Omental fat pad (tissue), 4 donors: ENCODE measurements around the gene ARID3A. TPM values are rescaled to one million over a fixed set of nuclear protein-coding genes. Genes with fewer than 3 reads are reported as not detected.

Experiments
- ATAC-seq: fragments of 150-250 bp; one replicate; pipeline ENCODE4 v1.9.1; 2016; ENCODE audit warnings: mild to moderate bottlenecking, moderate library complexity; ENCODE audit not compliant: low FRiP score
- DNase-seq: peaks from one replicate; pipeline ENCODE4 v3.0.0-alpha.2; 2019; ENCODE audit warnings: low spot score
- CTCF ChIP-seq, 3 donors: fragments of 450-650 bp; IDR thresholded peaks; one replicate each; pipeline ENCODE4 v1.5.1; 2016 to 2017; ENCODE audit warnings: antibody characterized with exemption in 3 of 3, mild to moderate bottlenecking in 3 of 3, moderate library complexity in 2 of 3
- total RNA-seq, 4 donors: library from RNA; depleted of rRNA; stranded (reverse); fragments of >200 nt; gene quantifications; one replicate each; pipeline ENCODE4 v1.1.0, GENCODE V29; 2016

Gene ARID3A
- total RNA-seq, 4 donors from 2014 or later: 3.7 to 15.1 (median 7.7) TPM

DNA sequence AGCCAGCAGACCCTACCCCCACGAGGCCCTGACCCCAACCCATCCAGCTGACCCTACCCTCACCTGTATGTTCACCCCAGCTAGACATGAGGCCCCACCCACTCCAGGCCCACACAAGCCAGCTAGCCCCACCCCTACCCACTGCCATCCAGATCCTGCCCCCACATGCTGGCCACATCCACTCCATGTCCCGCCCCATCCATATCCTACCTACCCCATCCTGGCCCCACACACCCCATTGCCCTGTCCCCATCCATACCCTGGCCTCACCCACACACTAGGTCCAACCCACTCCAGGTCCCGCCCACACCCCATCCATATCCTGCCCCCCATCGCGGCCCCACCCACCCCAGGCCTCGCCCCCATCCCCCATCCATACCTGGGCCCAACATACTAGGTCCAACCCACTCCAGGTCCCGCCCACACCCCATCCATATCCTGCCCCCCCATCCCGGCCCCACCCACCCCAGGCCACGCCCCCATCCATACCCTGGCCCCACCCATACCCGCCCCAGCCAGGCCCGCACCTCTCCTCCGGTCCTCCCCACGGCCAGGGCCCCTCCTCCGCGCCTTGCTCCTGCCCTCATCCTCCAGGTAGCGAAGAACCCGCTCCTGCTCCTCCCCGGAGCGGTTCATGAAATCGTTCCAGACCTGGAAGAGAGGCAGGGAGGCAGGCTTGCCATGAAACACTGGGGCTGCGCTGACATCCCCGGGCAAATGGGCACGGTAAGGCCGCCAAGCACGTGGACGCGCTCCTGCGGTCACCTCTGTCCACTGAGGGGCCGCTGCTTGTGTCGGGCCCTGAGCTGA is 25.3 kb upstream of the ARID3A start:
- no peak for DNase-seq
- no peak for TF ChIP-seq CTCF (IDR thresholded peaks at IDR 0.05)
- peak; percentile 2 for ATAC-seq

DNA sequence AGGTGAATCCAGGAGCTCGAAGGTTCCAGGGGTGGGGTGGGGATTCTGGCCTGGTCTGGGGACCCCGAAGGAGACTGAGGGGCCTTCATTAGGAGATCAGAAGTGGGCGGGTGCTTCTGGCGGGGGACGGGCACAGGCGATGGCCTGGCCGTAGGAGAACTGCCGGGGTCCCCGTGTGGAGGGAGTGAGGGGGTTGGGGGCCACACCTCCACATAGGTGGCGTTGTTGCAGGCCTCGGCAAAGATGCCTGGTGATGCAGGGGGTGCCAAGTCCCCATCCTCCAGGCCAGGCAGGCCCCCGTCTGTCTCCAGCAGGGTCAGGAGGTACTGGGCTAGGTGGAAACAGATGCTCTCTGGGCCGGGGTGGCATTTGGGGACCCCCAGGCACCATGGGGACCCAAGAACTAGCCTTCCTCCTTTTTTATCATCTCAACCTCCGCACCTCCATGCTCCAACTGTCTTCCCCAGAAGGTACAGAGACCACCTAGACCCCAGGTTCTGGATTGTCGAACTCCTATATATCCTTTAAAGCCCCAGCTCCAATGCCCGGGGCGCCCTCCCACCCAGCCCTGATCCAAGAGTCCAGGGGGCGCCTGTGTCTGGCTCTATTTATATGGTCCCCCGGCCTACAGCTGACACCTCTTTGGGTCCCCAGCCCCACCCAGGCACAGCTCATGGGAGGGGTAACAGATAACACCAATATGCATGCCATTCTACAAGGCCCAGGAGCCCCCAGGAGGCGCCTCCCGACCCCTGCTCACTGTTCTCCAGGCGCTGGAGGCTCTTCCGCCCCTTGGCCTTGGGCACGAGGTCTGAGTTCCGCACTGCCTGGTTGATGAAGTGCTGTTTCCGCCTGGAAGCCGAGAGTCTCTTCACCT is 24.4 kb upstream of the ARID3A start:
- ATAC-seq: no peak
- TF ChIP-seq CTCF (IDR thresholded peaks at IDR 0.05): no peak

GRCh38 chr19:902093-902370 is 23.8 kb upstream of the ARID3A start:
- DNase-seq: no peak
- ATAC-seq: no peak
- no peak for TF ChIP-seq CTCF (IDR thresholded peaks at IDR 0.05)

More for the DNA sequence above, 24.4 kb upstream of the ARID3A start:
- no peak for DNase-seq

DNA sequence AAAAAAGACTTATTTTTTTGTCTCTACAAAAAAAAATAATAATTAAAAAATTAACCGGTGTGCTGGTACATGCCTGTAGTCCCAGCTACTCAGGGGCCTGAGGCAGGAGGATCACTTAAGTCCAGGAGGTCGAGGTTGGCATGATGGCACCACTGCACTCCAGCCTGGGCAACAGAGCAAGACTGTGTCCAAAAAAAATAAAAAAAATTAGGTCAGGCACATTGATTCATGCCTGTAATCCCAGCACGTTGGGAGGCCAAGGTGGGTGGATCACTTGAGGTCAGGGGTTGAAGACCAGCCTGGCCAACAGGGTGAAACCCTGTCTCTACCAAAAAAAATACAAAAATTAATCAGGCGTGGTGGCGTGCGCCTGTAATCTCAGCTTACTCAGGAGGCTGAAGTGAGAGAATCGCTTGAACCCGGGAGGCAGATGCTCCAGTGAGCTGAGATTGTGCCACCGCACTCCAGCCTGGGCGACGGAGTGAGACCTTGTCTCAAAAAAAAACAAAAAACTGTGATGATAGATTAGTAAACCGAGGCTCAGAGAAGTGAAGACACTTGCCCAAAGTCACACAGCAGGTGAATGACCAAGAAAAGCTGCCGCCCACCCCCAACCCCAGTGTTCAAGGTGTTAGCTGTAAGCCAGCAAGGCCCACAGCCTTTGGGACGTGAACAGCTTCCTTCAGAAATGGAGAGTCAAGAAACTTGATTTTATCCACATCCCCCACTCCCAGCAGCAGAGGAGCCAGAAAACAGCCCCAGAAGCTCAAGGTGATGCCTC is 23.2 kb upstream of the ARID3A start:
- no peak for ATAC-seq
- no peak for TF ChIP-seq CTCF (IDR thresholded peaks at IDR 0.05)
- DNase-seq: no peak

- no peak for ATAC-seq
- no peak for TF ChIP-seq CTCF (IDR thresholded peaks at IDR 0.05)
- no peak for DNase-seq
These were observed 22.5 kb upstream of the ARID3A start for GRCh38 chr19:903266-903797.

DNA sequence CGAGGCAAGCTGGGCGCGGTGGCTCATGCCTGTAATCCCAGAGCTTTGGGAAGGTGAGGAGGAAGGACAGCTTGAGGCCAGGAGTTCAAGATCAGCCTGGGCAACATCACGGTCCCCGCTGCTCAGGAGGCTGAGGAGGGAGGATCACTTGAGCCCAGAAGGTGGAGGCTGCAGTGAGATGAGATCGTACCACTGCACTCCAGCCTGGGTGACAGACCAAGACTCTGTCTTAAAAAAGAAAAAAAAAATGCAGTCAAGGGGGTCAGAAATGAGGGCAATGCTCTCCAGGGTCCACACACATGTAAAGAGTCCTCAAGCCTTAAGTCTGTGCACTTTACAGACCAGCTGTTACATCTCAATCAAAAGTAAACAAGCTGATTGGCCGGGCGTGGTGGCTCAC is 21.3 kb upstream of the ARID3A start:
- ATAC-seq (no peak), DNase-seq (no peak)
- no peak for TF ChIP-seq CTCF (IDR thresholded peaks at IDR 0.05)
